HL-60 (cell line): ENCODE data around the gene KRTAP24-1.

ENCODE experiments used
- CTCF ChIP-seq: IDR thresholded peaks from one replicate; pipeline ENCODE4 v1.5.1; 2011; ENCODE audit warnings: low read length, control low read depth, inconsistent platforms; ENCODE audit not compliant: insufficient read depth
- POLR2AphosphoS5 ChIP-seq: IDR thresholded peaks from 2 replicates; pipeline ENCODE4 v1.6.1; 2012; ENCODE audit warnings: low read depth

GRCh38 chr21:30326390-30326789 is 43.6 kb upstream of the KRTAP24-1 start:
- TF ChIP-seq CTCF (no peak), POLR2AphosphoS5 (no peak)
